ENCODE measurements around the gene CCDC116.

The CCDC116 gene

DNA sequence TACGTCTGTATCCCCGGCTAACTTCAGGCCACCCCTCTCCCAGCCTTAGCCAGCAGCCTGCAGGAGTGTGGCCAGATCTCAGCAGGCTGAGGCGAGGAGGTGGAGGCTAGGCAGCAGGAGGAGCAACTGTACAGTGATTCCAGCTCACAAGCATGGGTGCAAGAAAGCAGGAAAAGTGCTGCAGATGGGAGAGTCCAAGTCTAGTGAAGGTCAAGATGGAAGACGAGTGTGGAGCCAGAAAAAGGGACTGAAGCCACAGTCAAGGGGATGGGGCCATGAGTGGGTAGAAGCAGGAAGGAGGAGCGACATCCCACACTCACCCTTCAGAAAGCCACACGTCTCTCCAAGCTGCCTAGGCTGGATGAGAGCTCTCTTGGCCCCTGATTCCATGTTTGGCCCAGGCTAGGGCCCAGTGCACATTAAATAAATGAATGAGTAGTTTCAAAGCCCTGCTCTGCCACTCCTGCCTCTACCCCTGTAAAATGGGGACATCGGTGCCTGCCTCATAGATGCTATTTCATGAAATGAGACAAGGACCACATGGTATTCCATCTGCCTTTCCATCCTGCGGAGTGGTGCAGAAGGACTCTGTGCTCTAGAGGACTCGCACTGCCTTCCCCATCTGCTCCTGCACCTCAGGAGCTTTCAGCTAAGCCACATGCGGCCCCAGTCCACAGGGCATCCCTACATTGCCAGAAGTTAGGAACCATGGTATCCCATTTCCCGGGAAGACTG is 5.7 kb upstream of the CCDC116 start:
- Histone ChIP-seq H3K79me2 (ENCODE audit: low read length) (peaks cover 74% of the 10 kb centered on the region), H3K27ac (ENCODE audit: low read length) (no peak overlapping the region), H4K20me1 (ENCODE audit: insufficient read depth, low read length) (peaks cover 28% of the 10 kb centered on the region; the same call in 1 of the 2 replicates), H3K4me3 (ENCODE audit: low read length) (no peak overlapping the region), H3K9ac (ENCODE audit: low read length) (no peak overlapping the region), H2AFZ (ENCODE audit: low read depth, low read length) (no peak overlapping the region), H3K4me2 (ENCODE audit: low read length) (no peak overlapping the region), H3K4me1 (ENCODE audit: low read length) (peaks cover 16% of the 10 kb centered on the region), H3K27me3 (ENCODE audit: low read depth, low read length) (no peaks in the 10 kb centered on the region), H3K9me3 (ENCODE audit: insufficient read depth, low read length) (no peaks in the 10 kb centered on the region), H3K36me3 (replicated peaks; ENCODE audit: low read depth, low read length) (peaks cover 47% of the 10 kb centered on the region)
- no peak for TF ChIP-seq EZH2phosphoT487 (IDR thresholded peaks at IDR 0.05; ENCODE audit: low read depth)

DNA sequence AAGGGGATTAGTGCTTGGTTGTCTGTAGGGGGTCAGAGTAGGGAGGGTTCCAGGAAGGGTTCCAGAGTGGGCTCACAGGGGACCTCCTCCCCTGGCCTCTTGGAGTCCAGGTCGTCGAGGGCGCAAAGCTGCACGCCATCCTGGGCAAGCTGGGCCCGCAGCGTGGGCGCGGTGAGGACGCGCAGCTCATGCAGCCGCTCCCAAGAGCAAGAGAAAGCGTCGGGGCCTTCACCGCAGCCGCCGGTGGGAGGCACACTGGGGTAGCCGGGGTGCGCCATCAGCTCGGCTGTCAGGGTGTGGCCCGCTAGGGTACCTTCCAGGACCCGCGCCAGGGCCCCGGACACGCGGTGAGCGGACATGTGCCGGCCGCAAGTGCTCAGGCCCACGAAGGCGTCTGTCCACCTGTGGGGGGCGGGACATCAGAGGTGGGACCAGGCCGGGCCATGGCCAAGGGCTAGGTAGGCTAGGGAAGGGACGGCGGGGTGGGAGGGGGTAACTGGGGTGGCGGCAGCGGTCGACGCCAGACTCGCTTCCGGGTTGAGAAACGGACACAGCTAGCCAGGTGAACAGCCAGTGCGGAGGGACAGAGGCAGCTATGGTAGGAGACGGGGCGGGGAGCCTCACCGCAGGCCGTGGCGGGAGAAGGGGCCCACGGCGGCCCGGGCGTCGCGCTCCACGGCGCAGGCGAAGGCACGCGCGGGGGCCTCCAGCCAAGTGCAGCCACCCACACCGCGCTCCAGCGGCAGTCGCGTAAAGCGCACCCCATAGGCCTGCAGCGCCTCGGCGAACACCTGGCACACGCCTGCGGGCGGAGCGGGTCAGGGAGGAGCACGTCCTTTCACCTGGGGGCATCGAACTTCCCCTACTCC is 3.9 kb upstream of the CCDC116 start:
- Histone ChIP-seq H3K4me1 (ENCODE audit: low read length) (peaks cover 16% of the 10 kb centered on the region), H2AFZ (ENCODE audit: low read depth, low read length) (no peak overlapping the region), H3K4me2 (ENCODE audit: low read length) (peak overlapping the region; percentile 87), H3K9ac (ENCODE audit: low read length) (peak overlapping the region; percentile 96; the same call in 1 of the 2 replicates), H3K4me3 (ENCODE audit: low read length) (peak overlapping the region; percentile 90), H3K27ac (ENCODE audit: low read length) (peak overlapping the region; percentile 83), H3K27me3 (ENCODE audit: low read depth, low read length) (no peaks in the 10 kb centered on the region), H3K9me3 (ENCODE audit: insufficient read depth, low read length) (no peaks in the 10 kb centered on the region), H4K20me1 (ENCODE audit: insufficient read depth, low read length) (peaks cover 14% of the 10 kb centered on the region; the same call in 1 of the 2 replicates), H3K36me3 (replicated peaks; ENCODE audit: low read depth, low read length) (peaks cover 30% of the 10 kb centered on the region), H3K79me2 (ENCODE audit: low read length) (peaks cover 61% of the 10 kb centered on the region)
- TF ChIP-seq, protein P1, sequence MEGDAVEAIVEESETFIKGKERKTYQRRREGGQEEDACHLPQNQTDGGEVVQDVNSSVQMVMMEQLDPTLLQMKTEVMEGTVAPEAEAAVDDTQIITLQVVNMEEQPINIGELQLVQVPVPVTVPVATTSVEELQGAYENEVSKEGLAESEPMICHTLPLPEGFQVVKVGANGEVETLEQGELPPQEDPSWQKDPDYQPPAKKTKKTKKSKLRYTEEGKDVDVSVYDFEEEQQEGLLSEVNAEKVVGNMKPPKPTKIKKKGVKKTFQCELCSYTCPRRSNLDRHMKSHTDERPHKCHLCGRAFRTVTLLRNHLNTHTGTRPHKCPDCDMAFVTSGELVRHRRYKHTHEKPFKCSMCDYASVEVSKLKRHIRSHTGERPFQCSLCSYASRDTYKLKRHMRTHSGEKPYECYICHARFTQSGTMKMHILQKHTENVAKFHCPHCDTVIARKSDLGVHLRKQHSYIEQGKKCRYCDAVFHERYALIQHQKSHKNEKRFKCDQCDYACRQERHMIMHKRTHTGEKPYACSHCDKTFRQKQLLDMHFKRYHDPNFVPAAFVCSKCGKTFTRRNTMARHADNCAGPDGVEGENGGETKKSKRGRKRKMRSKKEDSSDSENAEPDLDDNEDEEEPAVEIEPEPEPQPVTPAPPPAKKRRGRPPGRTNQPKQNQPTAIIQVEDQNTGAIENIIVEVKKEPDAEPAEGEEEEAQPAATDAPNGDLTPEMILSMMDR (IDR thresholded peaks at IDR 0.05; ENCODE audit: low read depth, low read length) = no peak
- no peak for TF ChIP-seq EZH2phosphoT487 (IDR thresholded peaks at IDR 0.05; ENCODE audit: low read depth)

DNA sequence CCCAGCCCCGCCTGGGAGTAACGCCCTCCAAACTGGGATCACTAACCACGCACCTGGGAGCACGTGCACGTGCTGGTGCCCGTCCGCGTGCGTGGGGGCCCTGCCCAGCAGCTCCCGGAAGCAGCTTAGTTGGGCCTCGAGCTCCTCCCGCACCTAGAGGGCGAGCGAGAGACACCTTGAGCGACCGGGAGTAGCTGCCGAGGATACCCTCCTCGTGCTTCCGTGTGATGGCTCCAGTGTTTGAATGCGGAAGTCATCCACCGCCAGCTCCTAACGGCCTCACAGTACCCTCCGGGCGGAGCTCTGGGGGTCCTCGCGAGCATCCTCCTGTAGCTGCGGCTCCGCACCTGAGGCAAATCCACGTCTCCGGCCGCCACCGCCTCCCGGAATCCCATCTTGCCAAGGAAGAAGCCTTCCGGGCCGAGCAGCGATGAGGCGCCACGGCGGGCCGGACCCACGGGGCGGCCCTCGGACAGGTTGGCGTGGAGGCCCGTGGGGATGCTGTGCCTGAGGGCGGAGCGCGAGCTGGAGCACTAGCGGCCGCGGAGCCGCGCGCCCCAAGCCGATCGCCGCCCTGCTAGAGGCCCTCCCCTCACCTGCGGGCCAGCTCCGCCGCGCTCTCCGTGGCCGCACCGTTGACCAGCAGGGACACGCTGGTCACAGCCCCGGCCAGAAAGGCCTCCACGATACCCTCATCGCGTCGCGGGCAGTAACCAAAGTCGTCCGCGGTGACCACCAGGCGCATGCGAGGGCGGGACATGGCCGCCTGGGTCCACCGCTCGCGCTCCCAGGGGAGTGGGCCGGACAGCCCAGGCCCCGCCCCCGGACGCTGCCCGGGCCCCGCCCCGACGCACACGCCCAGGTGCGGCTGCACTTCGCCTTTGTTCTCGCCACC is 3.1 kb upstream of the CCDC116 start, which contains the start of gene YDJC:
Gene YDJC (minus strand): TSS at position 768 of the 895 bp plus-strand sequence. CDS start 8 bp downstream, at position 760.
- H4K20me1 ChIP-seq (ENCODE audit: insufficient read depth, low read length) = peaks cover 10% of the 10 kb centered on the region; the same call in 1 of the 2 replicates
- no peaks in the 10 kb centered on the region for H3K27me3 ChIP-seq (ENCODE audit: low read depth, low read length)
- H3K27ac ChIP-seq (ENCODE audit: low read length) = peak within 1 kb of the TSS; percentile 83
- H3K9me3 ChIP-seq (ENCODE audit: insufficient read depth, low read length) = no peaks in the 10 kb centered on the region
- H3K4me2 ChIP-seq (ENCODE audit: low read length) = peak within 1 kb of the TSS; percentile 87
- H3K79me2 ChIP-seq (ENCODE audit: low read length) = peaks cover 52% of the 10 kb centered on the region
- H3K9ac ChIP-seq (ENCODE audit: low read length) = peak within 1 kb of the TSS; percentile 96
- H3K36me3 ChIP-seq (replicated peaks; ENCODE audit: low read depth, low read length) = peaks cover 26% of the 10 kb centered on the region
- H3K4me3 ChIP-seq (ENCODE audit: low read length) = peak within 1 kb of the TSS; percentile 90
- 0 out of 2 replicates have a peak within 1 kb of the TSS, but pooled peaks have one; percentile 37 for H2AFZ ChIP-seq (ENCODE audit: low read depth, low read length)
- H3K4me1 ChIP-seq (ENCODE audit: low read length) = peaks cover 16% of the 10 kb centered on the region
- TF ChIP-seq, protein P1 (IDR thresholded peaks at IDR 0.05; ENCODE audit: low read depth, low read length) = peak; percentile 71
- TF ChIP-seq EZH2phosphoT487 (IDR thresholded peaks at IDR 0.05; ENCODE audit: low read depth) = no peak

DNA sequence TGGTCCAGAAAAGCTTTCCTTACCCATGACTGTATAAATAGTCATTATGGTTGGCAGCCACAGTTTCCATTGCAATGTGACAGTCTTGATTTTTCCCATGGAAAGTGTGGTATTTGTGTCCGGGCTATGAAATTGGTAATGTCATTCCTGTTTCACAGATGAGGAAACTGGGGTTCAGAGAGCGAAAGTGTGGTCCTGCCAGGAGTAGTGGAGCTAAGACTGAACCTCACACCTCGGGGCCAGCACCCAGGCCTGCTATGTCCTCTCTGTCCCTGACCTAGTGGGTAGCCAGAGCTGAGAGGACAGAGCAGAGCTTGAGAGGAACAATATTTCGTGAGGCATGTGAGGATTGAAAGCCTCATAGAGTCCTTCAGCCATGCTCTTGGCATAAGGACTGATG is 1.5 kb upstream of the CCDC116 start:
- peaks cover 11% of the 10 kb centered on the region for H3K4me1 ChIP-seq (ENCODE audit: low read length)
- no peak overlapping the region for H3K9ac ChIP-seq (ENCODE audit: low read length)
- H3K27me3 ChIP-seq (ENCODE audit: low read depth, low read length) = no peaks in the 10 kb centered on the region
- no peak overlapping the region for H2AFZ ChIP-seq (ENCODE audit: low read depth, low read length)
- peaks cover 38% of the 10 kb centered on the region for H3K79me2 ChIP-seq (ENCODE audit: low read length)
- H3K36me3 ChIP-seq (replicated peaks; ENCODE audit: low read depth, low read length) = peaks cover 26% of the 10 kb centered on the region
- TF ChIP-seq EZH2phosphoT487 (IDR thresholded peaks at IDR 0.05; ENCODE audit: low read depth) = no peak
- TF ChIP-seq, protein P1 (IDR thresholded peaks at IDR 0.05; ENCODE audit: low read depth, low read length) = no peak
- no peak overlapping the region for H3K4me2 ChIP-seq (ENCODE audit: low read length)
- H3K27ac ChIP-seq (ENCODE audit: low read length) = no peak overlapping the region
- peaks cover 4% of the 10 kb centered on the region; the same call in 1 of the 2 replicates for H4K20me1 ChIP-seq (ENCODE audit: insufficient read depth, low read length)
- no peaks in the 10 kb centered on the region for H3K9me3 ChIP-seq (ENCODE audit: insufficient read depth, low read length)
- no peak overlapping the region for H3K4me3 ChIP-seq (ENCODE audit: low read length)
